GM18519 (cell line): ENCODE results near the gene TMEM205.

Experiments
- ATAC-seq: cut with Tn5 transposase; IDR thresholded peaks from one replicate; pipeline ENCODE4 v1.9.1; 2021; ENCODE audit warnings: mild to moderate bottlenecking, moderate library complexity; ENCODE audit not compliant: unreplicated experiment, low FRiP score

Gene TMEM205

DNA sequence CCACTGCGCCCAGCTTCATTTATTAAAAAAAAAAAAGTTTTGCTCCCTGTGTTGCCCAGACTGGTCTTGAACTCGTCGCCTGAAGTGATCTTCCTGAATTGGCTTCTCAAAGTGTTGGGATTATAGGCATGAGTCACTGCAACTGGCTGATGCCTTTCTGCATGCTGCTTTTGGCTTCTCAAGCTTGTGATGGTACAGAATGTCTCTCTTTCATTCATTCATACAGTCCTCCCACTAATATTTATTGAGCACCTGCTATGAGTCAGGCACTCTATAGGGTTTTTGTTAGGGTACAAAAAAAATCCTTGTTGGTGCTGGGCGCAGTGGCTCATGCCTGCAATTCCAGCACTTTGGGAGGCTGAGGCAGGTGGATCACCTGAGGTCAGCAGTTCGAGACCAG lies 41.1 kb downstream of the TMEM205 start:
- no peak for ATAC-seq

GRCh38 chr19:11300811-11301120 lies 45.3 kb downstream of the TMEM205 start:
- ATAC-seq, result no peak

- ATAC-seq, result no peak
Measured at GRCh38 chr19:11299946-11300810, 45.9 kb downstream of the TMEM205 start.

DNA sequence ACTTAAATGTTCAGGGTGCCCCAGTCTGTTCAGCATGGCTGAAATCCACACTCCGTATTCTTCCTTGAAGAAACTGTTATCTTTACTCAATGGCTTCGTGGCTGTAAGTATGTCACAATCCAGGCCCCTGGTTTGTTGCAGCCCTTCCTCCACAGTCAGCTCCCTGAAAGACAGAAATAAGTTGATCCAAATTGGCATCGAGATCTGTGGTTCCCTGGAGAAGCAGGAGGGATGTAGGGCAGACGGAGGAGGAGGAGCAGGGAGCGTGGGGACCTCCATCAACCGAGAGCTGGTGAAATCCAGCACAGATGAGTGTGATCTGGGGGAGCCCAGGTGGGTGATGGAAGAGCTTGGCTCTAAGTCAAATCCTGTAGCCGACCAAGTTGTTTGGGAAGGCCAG lies 49.8 kb downstream of the TMEM205 start:
- ATAC-seq, result no peak

- ATAC-seq, result no peak
Measured at GRCh38 chr19:11295665-11296245, 50.3 kb downstream of the TMEM205 start, which contains the start of gene TSPAN16. Gene TSPAN16, plus strand, starts transcription at chr19:11296160. Its CDS starts 138 bp downstream, at chr19:11296298.

DNA sequence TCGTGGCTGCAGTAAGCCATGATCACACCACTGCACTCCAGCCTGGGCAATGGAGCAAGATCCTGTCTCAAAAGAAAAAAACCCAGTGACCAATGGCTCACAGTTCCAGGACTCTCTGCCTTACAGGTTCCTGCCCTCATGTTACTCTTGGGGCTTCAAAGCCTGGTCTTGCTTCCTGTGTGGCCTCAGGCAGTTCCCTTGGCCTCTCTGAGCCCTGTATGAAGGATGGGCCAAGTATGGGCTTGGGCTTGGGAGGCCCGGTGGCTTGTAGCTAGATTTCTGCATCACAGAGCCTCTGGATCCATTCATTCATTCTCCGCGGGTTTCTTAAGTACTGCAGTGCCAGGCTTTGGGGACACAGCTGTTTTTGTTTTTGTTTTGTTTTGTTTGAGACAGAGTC lies 50.9 kb downstream of the TMEM205 start:
- ATAC-seq, result no peak

DNA sequence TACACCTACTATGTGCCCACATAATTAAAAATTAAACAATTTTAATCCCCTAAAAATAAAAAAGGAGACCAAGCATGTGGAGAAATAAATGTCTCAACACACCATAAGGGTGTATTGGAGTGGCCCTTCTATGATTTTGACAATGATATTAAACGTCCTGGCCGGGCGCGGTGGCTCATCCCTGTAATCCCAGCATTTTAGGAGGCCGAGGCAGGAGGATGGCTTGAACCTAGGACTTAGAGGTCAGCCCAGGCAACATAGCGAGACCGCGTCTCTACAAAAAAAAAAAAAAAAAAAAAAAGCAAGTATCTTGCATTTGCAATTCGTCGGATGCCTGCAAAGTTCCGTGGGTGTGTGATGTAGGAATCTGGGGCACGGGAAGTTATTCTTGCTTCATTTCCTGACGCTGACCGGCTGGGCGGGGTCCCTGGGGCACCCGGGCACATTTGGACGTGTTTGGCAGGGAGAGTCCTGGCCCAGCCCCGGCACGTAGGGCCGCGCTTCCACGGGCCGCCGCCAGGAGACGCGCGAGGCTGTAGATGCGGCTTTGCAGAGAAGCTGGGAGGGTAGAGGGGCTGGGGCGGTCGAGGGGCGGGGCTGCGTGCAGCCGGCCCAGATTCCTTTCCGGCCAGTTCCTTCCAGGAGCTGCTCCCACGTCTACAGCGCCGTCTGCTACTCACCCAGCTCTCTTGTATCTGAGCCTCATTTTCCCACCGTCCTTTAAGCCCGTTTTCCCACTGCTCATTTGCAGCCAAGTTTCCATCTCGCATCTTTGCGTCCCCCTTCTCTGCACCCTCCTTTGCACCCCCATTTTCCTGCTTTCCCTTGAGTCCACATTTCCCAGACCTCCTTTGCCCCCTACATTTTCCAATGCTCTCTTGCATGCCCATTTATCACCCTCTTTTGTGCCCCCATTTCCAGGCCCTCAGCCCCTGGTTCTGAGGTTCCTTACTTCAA lies 52.4 kb downstream of the TMEM205 start:
- ATAC-seq, result no peak
